Measurements from ENCODE around the gene B9D1.

B9D1 gene

DNA sequence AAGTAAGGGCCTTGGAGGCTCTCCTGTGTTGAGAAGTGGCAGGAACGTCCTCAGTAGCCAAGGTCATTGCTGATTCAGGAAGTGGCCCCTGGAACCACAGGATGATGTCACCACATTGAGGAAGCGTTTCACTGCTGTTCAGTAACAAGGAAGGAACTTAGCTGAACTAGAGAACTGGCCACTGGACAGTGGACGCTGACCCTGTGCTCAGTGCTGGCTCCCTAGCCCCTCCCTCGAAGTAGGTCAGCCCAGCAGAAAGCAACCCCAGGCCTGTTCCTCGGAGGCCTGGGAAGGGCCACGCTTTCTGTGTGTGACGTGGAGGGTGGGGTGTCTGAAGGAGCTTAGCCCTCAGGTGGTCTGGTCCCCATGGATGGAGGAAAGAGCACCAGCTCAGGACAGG lies 58.3 kb downstream of the B9D1 start:
- no peak for DNase-seq (ENCODE audit: low read depth, low spot score)

DNA sequence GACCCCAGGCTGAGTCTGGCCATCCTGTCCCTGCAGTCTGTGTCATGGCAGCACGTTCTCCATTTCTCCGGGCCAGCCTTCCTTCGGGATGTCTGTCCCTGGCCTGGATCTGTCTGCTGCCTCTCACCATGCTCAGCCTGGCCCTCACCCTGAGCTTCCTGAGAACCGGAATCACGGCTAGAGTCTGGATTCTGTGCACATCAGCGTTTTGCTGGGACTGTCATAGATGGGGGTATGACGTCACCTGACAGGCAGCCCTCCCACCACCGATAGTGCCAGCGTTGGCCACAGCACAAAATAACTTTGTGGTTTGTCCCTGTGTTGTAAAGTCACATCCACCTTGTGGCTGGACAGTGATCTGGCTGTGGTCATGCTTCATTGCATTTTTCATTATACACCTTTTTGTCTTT lies 59.2 kb downstream of the B9D1 start:
- no peak for DNase-seq (ENCODE audit: low read depth, low spot score)

DNA sequence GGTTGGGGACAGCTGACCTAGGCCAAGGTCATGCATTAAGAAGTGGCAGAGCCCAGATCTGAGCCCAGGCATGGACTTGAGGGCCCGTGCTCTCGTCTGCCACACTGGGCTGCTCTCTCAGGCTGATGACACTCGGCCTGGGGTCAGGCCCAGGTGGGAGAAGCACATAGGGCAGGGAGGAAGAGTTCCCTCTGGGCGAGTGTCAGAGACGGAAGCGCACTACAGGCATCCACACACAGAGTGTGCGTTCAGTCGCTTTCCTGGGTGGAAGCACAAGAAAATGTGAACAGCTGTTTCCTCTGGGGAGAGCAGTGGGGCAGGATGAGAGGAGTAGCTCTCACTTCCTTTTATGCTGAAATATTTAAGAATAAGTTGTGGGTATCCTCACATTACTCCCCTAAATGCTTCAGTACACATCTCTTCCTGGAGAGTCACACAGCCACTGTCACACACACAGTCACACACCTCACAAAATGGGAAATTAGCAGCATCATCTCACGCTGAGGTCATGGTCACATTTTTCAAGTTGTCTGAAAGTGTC lies 59.7 kb downstream of the B9D1 start:
- DNase-seq (ENCODE audit: low read depth, low spot score), result no peak

DNA sequence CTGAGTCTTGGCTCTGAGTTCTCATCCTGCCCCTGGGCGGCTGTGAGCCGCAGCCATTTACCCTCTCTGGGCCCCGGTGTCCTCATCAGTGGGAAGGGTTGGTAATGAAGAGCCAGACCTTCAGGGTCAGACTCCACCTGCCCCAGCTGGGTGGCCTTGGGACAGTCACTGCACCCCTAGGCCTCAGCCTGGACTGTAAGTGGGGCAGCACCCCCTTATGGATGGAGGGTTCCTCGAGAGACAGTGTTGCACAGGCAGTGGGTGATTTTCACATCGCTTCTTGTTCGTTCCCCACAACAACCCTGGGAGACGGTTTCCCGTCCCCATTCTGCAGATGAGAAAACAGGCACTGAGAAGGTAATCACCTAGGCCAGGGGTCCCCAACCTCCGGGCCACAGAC lies 60.5 kb downstream of the B9D1 start:
- no peak for DNase-seq (ENCODE audit: low read depth, low spot score)

DNA sequence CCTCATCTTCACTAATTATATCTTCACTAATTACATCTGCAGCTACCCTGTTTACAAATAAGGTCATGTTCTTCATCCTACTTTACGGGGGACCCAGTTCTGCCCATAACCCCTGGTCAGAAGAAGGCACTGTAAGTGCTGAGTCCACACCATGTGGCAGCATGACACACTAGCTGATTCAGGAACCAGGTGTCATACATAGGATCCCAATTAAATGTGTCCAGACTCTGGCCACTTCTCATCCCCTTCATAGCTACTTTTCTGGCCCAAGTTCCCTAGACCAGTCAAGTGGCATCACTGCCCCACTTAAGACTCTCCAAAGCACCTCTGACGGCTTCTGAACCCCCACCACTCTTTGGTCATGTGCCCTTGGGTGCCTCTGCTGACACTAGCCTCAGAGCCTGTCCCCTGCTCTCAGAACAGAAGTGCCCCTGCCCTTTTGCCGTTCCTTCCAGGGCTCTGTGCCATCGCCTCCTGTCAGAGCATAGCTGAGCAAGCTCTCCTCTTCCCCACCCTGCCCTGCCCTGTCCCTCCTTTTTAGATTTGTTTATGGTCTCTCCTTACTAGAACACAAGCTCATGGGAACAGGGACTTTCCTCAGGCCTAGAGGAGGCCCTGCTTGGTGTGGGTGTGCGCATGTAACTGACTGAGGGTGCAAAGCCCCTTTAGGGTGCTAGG lies 61.1 kb downstream of the B9D1 start:
- no peak for DNase-seq (ENCODE audit: low read depth, low spot score)

DNA sequence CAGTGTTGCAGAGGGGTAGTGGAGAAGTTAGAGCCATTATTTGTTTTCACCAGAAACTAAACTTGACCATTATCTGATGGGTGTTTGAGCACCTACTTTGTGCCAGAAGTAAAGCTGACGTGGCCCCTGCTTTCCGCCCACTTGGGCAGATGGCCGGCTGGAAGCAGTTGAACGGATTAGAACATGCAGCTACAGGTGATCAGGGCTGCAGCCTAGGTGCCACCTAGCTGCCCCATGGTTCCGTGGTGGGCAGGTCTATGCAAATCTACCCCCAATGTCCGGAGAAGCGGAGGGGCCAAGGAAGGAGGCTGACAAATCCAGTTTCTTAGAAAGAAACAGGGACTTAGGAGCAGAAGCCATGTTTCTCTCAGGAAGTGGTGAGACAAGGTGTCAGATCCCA lies 62.7 kb downstream of the B9D1 start:
- DNase-seq (ENCODE audit: low read depth, low spot score), result no peak

DNA sequence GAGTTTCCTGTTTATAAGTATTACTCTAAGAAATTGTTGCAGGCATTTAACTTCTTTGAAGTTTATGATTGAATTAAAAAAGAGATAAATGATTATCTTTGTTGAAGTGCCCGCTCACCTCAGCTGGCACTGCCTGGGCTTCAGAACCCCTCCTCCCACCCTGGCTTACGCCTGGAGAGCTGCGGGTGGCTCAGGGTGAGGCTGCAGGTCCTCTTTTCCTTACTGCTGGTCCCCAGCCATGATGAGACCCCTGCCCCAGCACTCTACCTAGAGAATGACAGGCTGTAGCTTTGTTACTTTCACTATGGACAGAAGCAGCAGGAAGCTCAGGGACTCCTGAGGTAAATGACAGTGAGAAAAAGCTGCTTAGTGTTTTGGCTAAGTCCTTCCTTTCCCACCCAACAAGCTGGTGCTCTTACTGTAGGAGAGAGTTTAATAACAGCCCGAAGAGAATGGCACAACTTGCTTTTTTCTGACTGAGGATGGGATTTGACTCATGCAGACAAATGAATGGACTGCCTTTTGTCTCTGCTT lies 63.2 kb downstream of the B9D1 start:
- no peak for DNase-seq (ENCODE audit: low read depth, low spot score)

DNA sequence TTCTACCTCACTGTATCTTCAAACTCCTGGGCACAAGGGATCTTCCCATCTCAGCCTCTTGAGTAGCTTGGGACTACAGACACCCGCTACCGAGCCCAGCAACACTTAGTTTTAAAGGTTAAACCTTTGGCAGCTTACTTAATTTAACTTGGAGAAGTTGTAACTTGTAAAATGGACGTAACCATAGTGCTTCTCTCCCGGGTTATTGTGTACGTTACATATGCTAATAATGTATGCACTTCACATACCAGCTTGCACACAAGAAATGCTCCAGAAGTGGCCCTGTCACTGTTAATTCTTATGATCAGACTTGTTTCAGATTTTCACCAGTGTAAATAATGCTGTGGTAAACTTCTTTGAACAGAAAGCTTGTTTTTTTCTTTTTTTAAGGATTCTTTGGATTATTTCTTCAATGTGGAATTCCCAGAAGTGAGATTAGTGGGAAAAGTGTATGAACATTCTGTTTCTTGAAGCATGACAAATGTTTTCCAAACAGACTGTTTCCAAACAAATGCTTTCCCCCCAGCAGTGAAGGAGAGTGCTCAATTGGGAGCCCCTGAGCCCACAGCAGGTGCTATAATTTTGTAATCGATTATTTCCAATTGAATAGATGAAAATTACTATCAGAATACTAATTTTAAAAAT lies 63.8 kb downstream of the B9D1 start:
- DNase-seq (ENCODE audit: low read depth, low spot score), result no peak

DNA sequence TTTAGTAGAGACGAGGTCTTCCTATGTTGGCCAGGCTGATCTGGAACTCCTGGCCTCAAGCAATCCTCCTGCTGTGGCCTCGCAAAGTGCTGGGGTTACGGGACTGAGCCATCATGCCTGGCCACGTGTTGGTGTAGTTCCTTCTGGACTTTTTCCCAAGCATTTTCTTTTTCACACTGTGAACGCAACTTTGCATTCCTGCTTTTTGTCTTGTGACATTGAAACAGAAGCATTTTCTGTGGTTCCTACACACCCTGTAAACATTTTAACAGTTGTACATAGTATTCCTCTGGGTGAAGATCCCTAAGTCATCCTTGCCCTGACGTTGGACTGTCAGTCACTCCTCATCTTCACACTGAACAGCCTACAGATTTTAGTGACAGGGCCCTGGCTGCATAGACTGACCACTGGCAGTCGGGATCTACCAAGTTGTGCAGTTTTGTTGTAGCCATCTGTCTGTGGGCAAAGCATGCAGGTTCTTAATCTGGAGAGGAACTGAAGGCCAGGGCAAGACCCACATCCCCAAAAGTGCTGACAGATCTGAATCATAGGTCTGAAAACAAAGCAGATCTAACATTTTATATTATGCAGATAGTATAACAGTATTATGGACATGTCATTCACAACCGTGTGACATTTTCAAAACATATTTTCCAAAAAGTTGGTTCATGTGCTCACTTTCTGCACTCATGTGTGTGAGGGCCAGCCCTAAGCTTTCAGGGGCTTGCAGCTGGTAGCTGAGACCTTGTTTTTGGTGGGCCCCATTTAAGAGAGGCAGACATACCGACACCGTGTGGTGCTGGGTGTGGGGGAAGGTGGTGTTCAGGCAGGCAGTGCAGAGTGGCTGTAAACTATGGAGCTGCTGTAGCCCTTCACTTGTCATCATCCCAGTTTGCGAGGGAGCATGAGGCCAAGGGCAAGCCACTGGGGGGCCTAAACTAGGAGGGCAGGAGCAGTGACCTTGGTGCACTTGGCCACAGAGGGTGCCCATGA lies 65.4 kb downstream of the B9D1 start:
- DNase-seq (ENCODE audit: low read depth, low spot score), result no peak

DNA sequence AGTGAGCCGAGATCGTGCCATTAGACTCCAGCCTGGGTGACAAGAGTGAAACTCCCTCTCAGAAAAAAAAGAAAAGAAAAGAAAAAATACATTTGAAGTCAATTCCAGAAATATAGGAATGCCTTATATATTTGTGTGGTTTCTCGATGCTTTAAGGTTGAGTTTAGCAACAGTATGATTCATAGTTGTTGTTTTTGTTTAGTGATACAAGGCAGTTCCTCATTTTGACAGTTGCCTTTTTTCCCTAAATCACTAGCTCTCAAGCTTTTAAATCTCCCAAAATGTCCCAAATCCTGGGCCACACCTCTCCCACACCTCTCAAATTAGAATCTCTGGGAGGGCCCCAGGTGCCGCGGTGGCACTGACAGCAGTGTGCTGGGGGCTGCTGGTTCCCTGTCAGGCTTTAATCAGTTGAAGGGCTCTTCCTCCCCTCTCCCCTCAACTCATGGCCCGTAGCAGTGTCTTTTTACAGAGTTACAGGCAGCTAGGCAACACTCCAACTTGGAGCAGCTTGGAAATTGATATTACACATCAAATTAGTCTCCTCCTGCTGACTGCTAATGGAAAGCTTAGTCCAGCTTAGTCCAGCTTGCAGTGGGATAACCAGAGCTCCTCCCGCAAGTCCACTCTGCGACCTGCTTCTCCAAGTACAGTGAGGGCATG lies 66.9 kb downstream of the B9D1 start:
- DNase-seq (ENCODE audit: low read depth, low spot score), result no peak

DNA sequence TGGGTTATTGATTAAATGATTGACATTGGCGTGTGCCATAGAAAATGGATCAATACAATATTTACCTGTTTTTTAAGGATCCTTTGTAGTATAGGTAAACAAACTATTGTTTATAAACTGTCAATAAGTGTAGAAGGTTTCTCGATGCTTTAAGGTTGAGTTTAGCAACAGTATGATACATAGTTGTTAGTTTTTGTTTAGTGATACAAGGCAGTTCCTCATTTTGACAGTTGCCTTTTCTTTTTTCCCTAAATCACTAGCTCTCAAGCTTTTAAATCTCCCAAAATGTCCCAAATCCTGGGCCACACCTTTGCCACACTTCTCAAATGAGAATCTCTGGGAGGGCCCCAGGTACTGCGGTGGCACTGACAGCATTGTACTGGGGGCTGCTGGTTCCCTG lies 68.1 kb downstream of the B9D1 start:
- no peak for DNase-seq (ENCODE audit: low read depth, low spot score)

All from activated naive CD8-positive, alpha-beta T cell treated with anti-CD3 and anti-CD28 coated beads, Interleukin-2, amount 50 U/mL, for 16 hours (primary cell).